ENCODE data around the gene MRPL52. TPM values are rescaled to one million over a fixed set of nuclear protein-coding genes. Genes with fewer than 3 reads are reported as not detected.
"Not testable (repeated sequence)": the region's sequence is repeated elsewhere in the genome, so short reads cannot be mapped to it uniquely, and the experiment has no call there.

The MRPL52 gene
- total RNA-seq, 1 donor from 2014 or later = 65.2 TPM

GRCh38 chr14:22847661-22848341, 18.1 kb downstream of the MRPL52 start:
- Histone ChIP-seq H3K4me1 (peaks cover 63% of the 10 kb centered on the region), H3K27ac (peak overlapping the region; percentile 81), H3K4me3 (no peak overlapping the region), H3K36me3 (peaks cover 42% of the 10 kb centered on the region), H3K9me3 (no peaks in the 10 kb centered on the region), H3K27me3 (ENCODE audit: low read depth) (no peaks in the 10 kb centered on the region)
- intact Hi-C loops (cut with DNase I) = no loop called here
- TF ChIP-seq, protein P1, sequence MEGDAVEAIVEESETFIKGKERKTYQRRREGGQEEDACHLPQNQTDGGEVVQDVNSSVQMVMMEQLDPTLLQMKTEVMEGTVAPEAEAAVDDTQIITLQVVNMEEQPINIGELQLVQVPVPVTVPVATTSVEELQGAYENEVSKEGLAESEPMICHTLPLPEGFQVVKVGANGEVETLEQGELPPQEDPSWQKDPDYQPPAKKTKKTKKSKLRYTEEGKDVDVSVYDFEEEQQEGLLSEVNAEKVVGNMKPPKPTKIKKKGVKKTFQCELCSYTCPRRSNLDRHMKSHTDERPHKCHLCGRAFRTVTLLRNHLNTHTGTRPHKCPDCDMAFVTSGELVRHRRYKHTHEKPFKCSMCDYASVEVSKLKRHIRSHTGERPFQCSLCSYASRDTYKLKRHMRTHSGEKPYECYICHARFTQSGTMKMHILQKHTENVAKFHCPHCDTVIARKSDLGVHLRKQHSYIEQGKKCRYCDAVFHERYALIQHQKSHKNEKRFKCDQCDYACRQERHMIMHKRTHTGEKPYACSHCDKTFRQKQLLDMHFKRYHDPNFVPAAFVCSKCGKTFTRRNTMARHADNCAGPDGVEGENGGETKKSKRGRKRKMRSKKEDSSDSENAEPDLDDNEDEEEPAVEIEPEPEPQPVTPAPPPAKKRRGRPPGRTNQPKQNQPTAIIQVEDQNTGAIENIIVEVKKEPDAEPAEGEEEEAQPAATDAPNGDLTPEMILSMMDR (IDR thresholded peaks at IDR 0.05) = no peak
- no peak for ATAC-seq
- DNase-seq = peak; percentile 45

GRCh38 chr14:22848351-22849164, 18.9 kb downstream of the MRPL52 start:
- H3K9me3 ChIP-seq = no peaks in the 10 kb centered on the region
- peaks cover 35% of the 10 kb centered on the region for H3K36me3 ChIP-seq
- intact Hi-C loops (cut with DNase I) = no loop called here
- DNase-seq (peak; percentile 58), ATAC-seq (peak; percentile 20 to 45)
- TF ChIP-seq, protein P1 (IDR thresholded peaks at IDR 0.05) = no peak
- peaks cover 71% of the 10 kb centered on the region for H3K4me1 ChIP-seq
- no peak overlapping the region for H3K4me3 ChIP-seq
- H3K27me3 ChIP-seq (ENCODE audit: low read depth) = no peaks in the 10 kb centered on the region
- peak overlapping the region; percentile 81 for H3K27ac ChIP-seq

DNA sequence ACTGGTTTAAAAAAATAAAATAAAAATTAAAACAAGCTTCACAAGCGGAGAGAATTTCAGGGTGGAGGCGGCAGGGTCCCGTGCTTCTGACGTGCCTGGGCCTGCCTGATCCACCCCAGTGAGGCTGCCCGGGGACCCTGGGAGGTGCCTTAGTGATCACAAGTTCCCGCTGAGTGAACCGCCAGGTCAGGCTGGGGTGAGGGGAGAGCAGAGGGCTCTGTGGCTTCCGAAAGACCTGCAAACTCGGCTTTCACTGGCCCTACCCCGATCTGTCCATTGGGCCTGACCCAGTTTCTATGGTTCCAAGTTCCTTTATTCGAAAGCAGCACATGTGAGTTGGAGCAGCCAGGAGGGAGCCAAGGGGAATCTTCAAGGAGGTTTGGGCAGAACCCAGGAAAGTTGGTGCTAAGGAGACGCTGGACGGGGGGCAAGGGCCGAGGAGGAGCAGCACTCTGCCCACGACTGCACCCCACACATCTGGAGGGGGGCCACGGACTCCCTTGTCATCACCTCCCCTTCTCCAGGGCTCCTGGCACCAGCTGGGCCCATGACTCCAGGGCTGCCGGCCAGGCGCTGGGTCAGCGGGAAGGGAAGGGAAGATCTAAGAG, 19.6 kb downstream of the MRPL52 start:
- H3K4me1 ChIP-seq = peaks cover 72% of the 10 kb centered on the region

DNA sequence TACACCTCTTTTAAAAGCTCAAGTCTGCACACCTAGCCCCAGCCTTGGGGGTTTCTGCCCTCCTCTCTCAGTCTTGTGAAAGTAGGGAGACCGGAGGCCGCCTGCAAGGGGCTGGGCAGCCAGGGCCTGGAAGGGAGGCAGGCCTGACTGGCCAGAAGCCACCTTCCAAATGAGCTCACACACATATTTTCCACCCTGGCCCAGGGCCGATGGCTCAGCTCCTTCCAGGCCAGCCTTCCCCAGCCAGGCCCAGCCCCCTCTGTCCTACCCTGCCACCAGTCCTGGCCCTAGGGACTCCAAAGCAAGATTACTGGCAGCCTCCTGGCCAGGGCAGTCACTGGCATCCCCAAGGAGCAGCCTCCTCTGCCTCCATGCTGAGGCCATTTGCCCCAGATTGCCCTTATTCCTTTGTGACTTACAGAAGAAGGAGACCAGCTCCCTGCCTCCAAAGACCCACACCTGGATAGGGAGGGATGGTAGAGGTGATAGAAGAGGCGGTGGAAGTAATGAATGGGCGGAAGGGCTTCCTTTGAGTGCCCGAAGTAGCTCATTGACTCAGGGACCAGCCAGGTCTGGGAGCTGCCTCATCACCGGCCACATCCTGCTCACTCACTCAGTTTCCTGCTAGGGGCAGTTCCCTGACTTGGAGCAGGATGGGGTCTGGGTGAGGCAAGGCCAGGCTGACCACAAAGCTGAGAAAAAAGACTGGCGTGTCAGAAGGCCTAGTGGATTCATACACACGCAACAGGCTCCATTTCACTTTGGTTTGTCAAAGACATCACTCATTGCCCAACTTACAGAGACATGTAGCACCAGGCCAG, 21.5 kb downstream of the MRPL52 start:
- H3K4me1 ChIP-seq = peaks cover 66% of the 10 kb centered on the region

More for the DNA sequence above, 19.6 kb downstream of the MRPL52 start:
- peak; percentile 52 for DNase-seq
- TF ChIP-seq, protein P1 (IDR thresholded peaks at IDR 0.05) = no peak
- intact Hi-C loops (cut with DNase I) = no loop called here
- H3K27me3 ChIP-seq (ENCODE audit: low read depth) = no peaks in the 10 kb centered on the region
- peak overlapping the region; percentile 81 for H3K27ac ChIP-seq
- ATAC-seq = no peak
- no peaks in the 10 kb centered on the region for H3K9me3 ChIP-seq
- H3K36me3 ChIP-seq = peaks cover 27% of the 10 kb centered on the region
- no peak overlapping the region for H3K4me3 ChIP-seq

GRCh38 chr14:22852178-22852577, 22.5 kb downstream of the MRPL52 start:
- H3K4me3 ChIP-seq; ATAC-seq; DNase-seq; H3K27ac ChIP-seq; H3K9me3 ChIP-seq; H3K36me3 ChIP-seq; H3K27me3 ChIP-seq (ENCODE audit: low read depth): not testable (repeated sequence)
- intact Hi-C loops (cut with DNase I) = loop anchor here (10.0 kb wide), 1 partner anchor 197 kb away; no protein-coding TSS in a partner anchor
- peaks cover 56% of the 10 kb centered on the region for H3K4me1 ChIP-seq

More for the DNA sequence above, 21.5 kb downstream of the MRPL52 start:
- TF ChIP-seq, protein P1 (IDR thresholded peaks at IDR 0.05) = no peak
- peak; percentile 73 for DNase-seq
- Histone ChIP-seq H3K9me3 (no peaks in the 10 kb centered on the region), H3K36me3 (peaks cover 9% of the 10 kb centered on the region), H3K4me3 (no peak overlapping the region), H3K27ac (peak overlapping the region; percentile 74), H3K27me3 (ENCODE audit: low read depth) (no peaks in the 10 kb centered on the region)
- peak; percentile 53 to 61 for ATAC-seq
- intact Hi-C loops (cut with DNase I) = loop anchor here (10.0 kb wide), 1 partner anchor 196 kb away; no protein-coding TSS in a partner anchor
